IMR-90 (cell line): ENCODE measurements around the gene COL20A1. TPM values are rescaled to one million over a fixed set of nuclear protein-coding genes. Genes with fewer than 3 reads are reported as not detected.

Source experiments
- ATAC-seq: fragments of 200-7000 bp; cut with Tn5 transposase; 2 replicates; pipeline ENCODE4 v1.9.1; 2020; ENCODE audit warnings: low read depth, mild to moderate bottlenecking, moderate library complexity
- BruUV-seq: library from RNA; stranded (reverse); fragments of 400-500 nt; replicated peaks from 2 replicates; lab custom pipeline; 2021; lab: Mats Ljungman, UMichigan
- CTCF ChIA-PET: fragments of 300-600 bp; formaldehyde crosslinking; extraction: SDS; loops from one replicate; lab custom pipeline; 2021; ENCODE audit warnings: antibody characterized with exemption; lab: Yijun Ruan, JAX
- POLR2A ChIA-PET: fragments of 300-600 bp; sonication (Branson Sonifier 250); formaldehyde crosslinking; loops from one replicate; lab custom pipeline; 2022; ENCODE audit warnings: antibody characterized with exemption; ENCODE audit not compliant: unreplicated experiment; lab: Charles Lee
- DNase-seq: peaks from one replicate; pipeline ENCODE4 v3.0.0; 2013
- H2AFZ ChIP-seq: replicated peaks from 2 replicates; pipeline ENCODE3; 2013; ENCODE audit warnings: low read length, mild to moderate bottlenecking; ENCODE audit not compliant: poor library complexity
- H2AK5ac ChIP-seq: 2 replicates; pipeline ENCODE4 v1.6.1; 2013; ENCODE audit warnings: low read depth, low read length, inconsistent platforms
- H2AK9ac ChIP-seq: replicated peaks from 2 replicates; pipeline ENCODE3; 2013; ENCODE audit warnings: mild to moderate bottlenecking, low read depth, low read length, moderate library complexity; ENCODE audit not compliant: poor library complexity
- H2BK120ac ChIP-seq: 2 replicates; pipeline ENCODE4 v1.6.1; 2013; ENCODE audit warnings: low read depth, low read length, inconsistent platforms
- H2BK15ac ChIP-seq: 3 replicates; pipeline ENCODE4 v1.6.1; 2013; ENCODE audit warnings: low read depth, low read length, inconsistent platforms
- H2BK20ac ChIP-seq: 2 replicates; pipeline ENCODE4 v1.6.1; 2013; ENCODE audit warnings: low read depth, mild to moderate bottlenecking, inconsistent platforms, low read length, moderate library complexity
- H2BK5ac ChIP-seq: 2 replicates; pipeline ENCODE4 v1.6.1; 2013; ENCODE audit warnings: mild to moderate bottlenecking, low read depth, low read length, inconsistent platforms; ENCODE audit not compliant: poor library complexity, severe bottlenecking
- H3K14ac ChIP-seq: replicated peaks from 2 replicates; pipeline ENCODE4 v1.6.1; 2013; ENCODE audit warnings: low read depth, low read length, inconsistent platforms
- H3K18ac ChIP-seq: 2 replicates; pipeline ENCODE4 v1.6.1; 2013; ENCODE audit warnings: low read depth, low read length, control low read depth
- H3K23ac ChIP-seq: 2 replicates; pipeline ENCODE4 v1.6.1; 2013; ENCODE audit warnings: low read depth, low read length, inconsistent platforms
- H3K27ac ChIP-seq: 2 replicates; pipeline ENCODE4 v1.5.1; 2013; ENCODE audit warnings: mild to moderate bottlenecking, control low read depth, low read length; ENCODE audit not compliant: insufficient read depth
- H3K27me3 ChIP-seq: 2 replicates; pipeline ENCODE4 v1.6.1; 2013; ENCODE audit warnings: low read length; ENCODE audit not compliant: control insufficient read depth, insufficient read depth
- H3K36me3 ChIP-seq: 2 replicates; pipeline ENCODE4 v1.6.1; 2013; ENCODE audit warnings: low read length, mixed read lengths; ENCODE audit not compliant: control insufficient read depth, insufficient read depth
- H3K4ac ChIP-seq: 2 replicates; pipeline ENCODE4 v1.6.1; 2013; ENCODE audit warnings: low read depth, low read length, inconsistent platforms
- H3K4me1 ChIP-seq: 2 replicates; pipeline ENCODE4 v1.6.1; 2013; ENCODE audit warnings: low read length, mixed read lengths; ENCODE audit not compliant: control insufficient read depth, insufficient read depth
- H3K4me2 ChIP-seq: 2 replicates; pipeline ENCODE4 v1.6.1; 2013; ENCODE audit warnings: low read depth, mild to moderate bottlenecking, control low read depth, low read length, moderate library complexity
- H3K4me3 ChIP-seq: 2 replicates; pipeline ENCODE4 v1.5.1; 2013; ENCODE audit warnings: low read depth, mild to moderate bottlenecking, control low read depth, low read length, moderate library complexity; ENCODE audit not compliant: insufficient read depth
- H3K56ac ChIP-seq: 2 replicates; pipeline ENCODE4 v1.6.1; 2013; ENCODE audit warnings: low read length, inconsistent platforms; ENCODE audit not compliant: insufficient read depth; ENCODE audit errors: extremely low read depth
- H3K79me1 ChIP-seq, 2 experiments: 2 replicates each; pipeline ENCODE4 v1.6.1; 2013; ENCODE audit warnings: low read length in 2 of 2, inconsistent platforms in 1 of 2, low read depth in 1 of 2
- H3K9ac ChIP-seq: 2 replicates; pipeline ENCODE4 v1.6.1; 2013; ENCODE audit warnings: low read depth, low read length, control low read depth
- H3K9me1 ChIP-seq: 2 replicates; pipeline ENCODE4 v1.6.1; 2013; ENCODE audit warnings: low read length, inconsistent platforms; ENCODE audit not compliant: insufficient read depth
- H3K9me3 ChIP-seq: 2 replicates; pipeline ENCODE4 v1.6.1; 2013; ENCODE audit warnings: low read length; ENCODE audit not compliant: control insufficient read depth, insufficient read depth
- H4K20me1 ChIP-seq: 2 replicates; pipeline ENCODE4 v1.6.1; 2013; ENCODE audit warnings: low read length, inconsistent platforms; ENCODE audit not compliant: insufficient read depth
- H4K5ac ChIP-seq: 2 replicates; pipeline ENCODE4 v1.6.1; 2013; ENCODE audit warnings: mild to moderate bottlenecking, low read depth, low read length, control low read depth
- H4K8ac ChIP-seq, 2 experiments: 2 replicates each; pipeline ENCODE4 v1.6.1; 2013; ENCODE audit warnings: low read depth in 2 of 2, low read length in 2 of 2, control low read depth in 1 of 2, inconsistent platforms in 1 of 2
- H4K91ac ChIP-seq: 2 replicates; pipeline ENCODE4 v1.6.1; 2013; ENCODE audit warnings: low read depth, low read length, inconsistent platforms; ENCODE audit not compliant: insufficient read depth
- BHLHE40 ChIP-seq: fragments of 150-350 bp; IDR thresholded peaks from 2 replicates; pipeline ENCODE4 v1.6.1; 2016; ENCODE audit warnings: mild to moderate bottlenecking, low read depth, low read length
- MXI1 ChIP-seq: IDR thresholded peaks from 2 replicates; pipeline ENCODE4 v1.6.1; 2012; ENCODE audit warnings: low read depth, mild to moderate bottlenecking, low read length, moderate library complexity, borderline replicate concordance
- POLR2A ChIP-seq: IDR thresholded peaks from 2 replicates; pipeline ENCODE4 v1.6.1; 2012; ENCODE audit warnings: mild to moderate bottlenecking, low read depth, low read length
- RFX5 ChIP-seq: IDR thresholded peaks from 2 replicates; pipeline ENCODE4 v1.8.0; 2012; ENCODE audit warnings: low read depth, mild to moderate bottlenecking, low read length, moderate library complexity
- WGBS, 2 experiments: methylation state at CpG; one replicate each; pipeline versions ENCODE4 v1.1.5 to v1.1.7; 2013; ENCODE audit warnings: missing lambda C conversion rate in 2 of 2; ENCODE audit not compliant: insufficient read length in 1 of 2; ENCODE audit errors: extremely low coverage in 2 of 2; 5-methylcytosine and 5-hydroxymethylcytosine counted together
- dilution Hi-C: fragments of 300-500 bp; cut with HindIII; formaldehyde crosslinking; loops from one replicate; pipeline ENCODE4 v1.14.3; 2018; ENCODE audit warnings: low sequenced_read_pairs; ENCODE audit not compliant: unreplicated experiment
- in situ Hi-C: fragments of 300-500 bp; cut with MboI; formaldehyde crosslinking; loops from 3 replicates; pipeline ENCODE4 v1.14.3; 2019; ENCODE audit warnings: low sequenced_read_pairs, inconsistent platforms, mixed read lengths
- intact Hi-C: fragments of 100-400 bp; cut with micrococcal nuclease; formaldehyde crosslinking; loops from 2 replicates; pipeline ENCODE4 v1.10.0; 2022
- polyA plus RNA-seq, 3 experiments: library from polyadenylated mRNA; depleted of rRNA; stranded (reverse); fragments of >200 nt; gene quantifications; 2 replicates each; pipeline ENCODE4 v1.2.3, GENCODE V29; 2012; ENCODE audit warnings: low replicate concordance in 1 of 3
- total RNA-seq: library from RNA; depleted of rRNA; stranded (reverse); fragments of >200 nt; gene quantifications from 2 replicates; pipeline ENCODE4 v1.2.3, GENCODE V29; 2012
- TF ChIP-seq, protein P1 (sequence below): conservative IDR thresholded peaks from 2 replicates; pipeline ENCODE4 v1.5.1; 2012; ENCODE audit warnings: mild to moderate bottlenecking, low read depth, low read length, improper control_type of control experiment
- TF ChIP-seq, protein P2 (sequence below): fragments of 150-350 bp; IDR thresholded peaks from 2 replicates; pipeline ENCODE4 v1.6.1; 2016; ENCODE audit warnings: low read depth, mild to moderate bottlenecking, low read length, moderate library complexity, borderline replicate concordance

COL20A1 gene
- total and polyA plus RNA-seq, 2 of the 4 experiments (the other 2 are of a cell fraction), result not detected

DNA sequence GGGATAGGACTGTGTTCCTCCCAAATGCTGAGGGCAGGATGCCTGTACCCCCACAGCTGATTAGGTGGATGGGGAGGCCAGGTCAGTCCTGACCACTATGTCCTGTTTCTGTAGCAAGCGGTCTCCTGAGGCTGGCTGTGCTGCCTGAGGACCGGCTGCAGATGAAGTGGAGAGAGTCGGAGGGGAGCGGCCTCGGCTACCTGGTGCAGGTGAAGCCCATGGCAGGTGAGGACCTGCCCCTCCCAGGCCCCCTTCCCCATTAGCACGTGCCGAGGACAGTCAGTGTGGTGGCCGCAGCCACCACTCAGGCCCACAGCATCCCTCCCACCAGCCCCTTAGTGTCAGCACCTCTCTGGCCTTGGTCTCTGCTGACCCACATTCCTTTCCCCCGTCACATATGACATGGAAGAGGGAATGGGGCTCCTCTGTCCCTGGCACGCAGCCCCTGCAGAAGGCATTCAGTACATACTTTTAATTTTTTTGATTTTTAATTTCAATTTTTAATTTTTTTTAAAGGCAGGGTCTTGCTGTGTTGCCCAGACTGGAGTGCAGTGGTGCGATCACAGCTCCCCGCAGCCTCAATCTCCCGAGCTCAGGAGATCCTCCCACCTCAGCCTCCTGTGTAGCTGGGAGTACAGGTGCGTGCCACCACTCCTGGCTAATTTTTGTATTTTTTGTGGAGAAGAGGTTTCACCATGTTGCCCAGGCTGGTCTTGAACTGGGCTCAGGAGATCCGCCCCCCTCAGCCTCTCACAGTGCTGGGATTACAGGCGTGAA lies 5.0 kb downstream of the COL20A1 start:
- in situ Hi-C loops, result no loop called here
- Histone ChIP-seq H3K4me1 (no peaks in the 10 kb centered on the region), H3K9me1 (no peaks in the 10 kb centered on the region), H4K91ac (no peak overlapping the region), H3K27me3 (peaks cover 42% of the 10 kb centered on the region), H2AK9ac (no peak overlapping the region), H3K14ac (no peak overlapping the region), H4K8ac (no peak overlapping the region), H4K20me1 (peaks cover 4% of the 10 kb centered on the region), H2BK20ac (no peak overlapping the region), H3K36me3 (no peaks in the 10 kb centered on the region), H2AFZ (no peak overlapping the region), H3K18ac (no peak overlapping the region), H3K23ac (no peak overlapping the region), H3K9me3 (peaks cover 2% of the 10 kb centered on the region; the same call in 1 of the 2 replicates), H3K56ac (no peak overlapping the region), H3K4me3 (no peak overlapping the region), H2BK15ac (no peak overlapping the region), H2AK5ac (no peak overlapping the region), H3K4me2 (no peak overlapping the region), H3K27ac (no peak overlapping the region), H2BK120ac (no peak overlapping the region), H4K5ac (no peak overlapping the region), H2BK5ac (no peak overlapping the region), H3K4ac (no peak overlapping the region), H3K79me1 (no peaks in the 10 kb centered on the region), H3K9ac (no peak overlapping the region)
- dilution Hi-C loops, result no loop called here
- WGBS, 2 experiments, result 80% methylated on average over 1 of the region's 16 CpGs; no CpG with 5 or more reads in 1 of the 2 experiments
- ATAC-seq, result no peak
- TF ChIP-seq, protein P1, sequence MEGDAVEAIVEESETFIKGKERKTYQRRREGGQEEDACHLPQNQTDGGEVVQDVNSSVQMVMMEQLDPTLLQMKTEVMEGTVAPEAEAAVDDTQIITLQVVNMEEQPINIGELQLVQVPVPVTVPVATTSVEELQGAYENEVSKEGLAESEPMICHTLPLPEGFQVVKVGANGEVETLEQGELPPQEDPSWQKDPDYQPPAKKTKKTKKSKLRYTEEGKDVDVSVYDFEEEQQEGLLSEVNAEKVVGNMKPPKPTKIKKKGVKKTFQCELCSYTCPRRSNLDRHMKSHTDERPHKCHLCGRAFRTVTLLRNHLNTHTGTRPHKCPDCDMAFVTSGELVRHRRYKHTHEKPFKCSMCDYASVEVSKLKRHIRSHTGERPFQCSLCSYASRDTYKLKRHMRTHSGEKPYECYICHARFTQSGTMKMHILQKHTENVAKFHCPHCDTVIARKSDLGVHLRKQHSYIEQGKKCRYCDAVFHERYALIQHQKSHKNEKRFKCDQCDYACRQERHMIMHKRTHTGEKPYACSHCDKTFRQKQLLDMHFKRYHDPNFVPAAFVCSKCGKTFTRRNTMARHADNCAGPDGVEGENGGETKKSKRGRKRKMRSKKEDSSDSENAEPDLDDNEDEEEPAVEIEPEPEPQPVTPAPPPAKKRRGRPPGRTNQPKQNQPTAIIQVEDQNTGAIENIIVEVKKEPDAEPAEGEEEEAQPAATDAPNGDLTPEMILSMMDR, result no peak
- TF ChIP-seq MXI1 (no peak), BHLHE40 (no peak), RFX5 (no peak), POLR2A (no peak)
- TF ChIP-seq, protein P2, sequence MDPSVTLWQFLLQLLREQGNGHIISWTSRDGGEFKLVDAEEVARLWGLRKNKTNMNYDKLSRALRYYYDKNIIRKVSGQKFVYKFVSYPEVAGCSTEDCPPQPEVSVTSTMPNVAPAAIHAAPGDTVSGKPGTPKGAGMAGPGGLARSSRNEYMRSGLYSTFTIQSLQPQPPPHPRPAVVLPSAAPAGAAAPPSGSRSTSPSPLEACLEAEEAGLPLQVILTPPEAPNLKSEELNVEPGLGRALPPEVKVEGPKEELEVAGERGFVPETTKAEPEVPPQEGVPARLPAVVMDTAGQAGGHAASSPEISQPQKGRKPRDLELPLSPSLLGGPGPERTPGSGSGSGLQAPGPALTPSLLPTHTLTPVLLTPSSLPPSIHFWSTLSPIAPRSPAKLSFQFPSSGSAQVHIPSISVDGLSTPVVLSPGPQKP, result no peak
- CTCF ChIA-PET, result no interaction called here
- BruUV-seq, result no TSS peak
- POLR2A ChIA-PET, result no interaction called here
- DNase-seq, result no peak
- intact Hi-C loops, result no loop called here
